ENCODE results near the gene HAUS8.

The HAUS8 gene

GRCh38 chr19:17075035-17075863 is at the start of gene HAUS8, which contains the start of gene MYO9B:
Gene HAUS8, minus strand, starts transcription at chr19:17075452. Its CDS starts 30 bp downstream, at chr19:17075422.
Gene MYO9B, plus strand, starts transcription at chr19:17075777. Its CDS starts 25,941 bp downstream, at chr19:17101718.
- intact Hi-C loops (cut with DNase I; ENCODE audit: low total_unique reads) = loop anchor here (10.0 kb wide), 1 partner anchor 160 kb away; no protein-coding TSS in a partner anchor
- Histone ChIP-seq H3K4me3 (peak within 1 kb of the TSS; percentile 96 to 99), H3K9me3 (no peaks in the 10 kb centered on the region), H3K36me3 (peaks cover 0 to 18% (median 0%) of the 10 kb centered on the region in 3 donors), H3K27me3 (no peaks in the 10 kb centered on the region), H3K27ac (peak within 1 kb of the TSS; percentile 92 to 98), H3K4me1 (peaks cover 0 to 55% (median 43%) of the 10 kb centered on the region in 4 donors)
- TF ChIP-seq CTCF (IDR thresholded peaks at IDR 0.05) = no peak
- DNase-seq = peak; percentile 99 to 100

GRCh38 chr19:17124025-17124424 is 48.8 kb upstream of the HAUS8 start:
- H3K36me3 ChIP-seq = peaks cover 0 to 4% (median 2%) of the 10 kb centered on the region in 3 donors
- no peak for TF ChIP-seq CTCF (IDR thresholded peaks at IDR 0.05)
- no peaks in the 10 kb centered on the region for H3K9me3 ChIP-seq
- H3K27me3 ChIP-seq = no peaks in the 10 kb centered on the region
- DNase-seq = no peak
- H3K4me3 ChIP-seq = no peak overlapping the region
- H3K4me1 ChIP-seq = peaks cover 0 to 57% (median 32%) of the 10 kb centered on the region in 4 donors
- peak overlapping the region; percentile 84 to 89 for H3K27ac ChIP-seq
- intact Hi-C loops (cut with DNase I; ENCODE audit: low total_unique reads) = no loop called here

DNA sequence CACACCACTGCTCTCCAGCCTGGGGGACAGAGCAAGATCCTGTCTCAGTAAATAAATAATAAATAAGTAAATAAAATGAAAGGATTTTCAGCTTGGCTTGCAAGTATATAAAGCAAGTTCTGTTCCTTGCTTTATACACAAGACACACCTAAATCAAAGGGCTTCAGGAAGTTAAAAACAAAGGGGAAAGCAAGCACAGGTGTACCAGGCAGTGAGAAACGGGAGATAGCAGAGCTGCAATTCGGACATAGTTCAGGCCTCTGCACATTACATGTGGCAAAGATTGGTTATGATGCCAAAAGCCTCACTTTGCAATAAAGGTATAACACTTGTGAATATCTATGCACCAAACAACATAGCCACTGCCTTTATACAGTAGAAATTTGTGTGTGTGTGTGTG is 47.8 kb upstream of the HAUS8 start:
- H3K4me1 ChIP-seq = peaks cover 0 to 59% (median 32%) of the 10 kb centered on the region in 4 donors
- intact Hi-C loops (cut with DNase I; ENCODE audit: low total_unique reads) = no loop called here
- TF ChIP-seq CTCF (IDR thresholded peaks at IDR 0.05) = no peak

DNA sequence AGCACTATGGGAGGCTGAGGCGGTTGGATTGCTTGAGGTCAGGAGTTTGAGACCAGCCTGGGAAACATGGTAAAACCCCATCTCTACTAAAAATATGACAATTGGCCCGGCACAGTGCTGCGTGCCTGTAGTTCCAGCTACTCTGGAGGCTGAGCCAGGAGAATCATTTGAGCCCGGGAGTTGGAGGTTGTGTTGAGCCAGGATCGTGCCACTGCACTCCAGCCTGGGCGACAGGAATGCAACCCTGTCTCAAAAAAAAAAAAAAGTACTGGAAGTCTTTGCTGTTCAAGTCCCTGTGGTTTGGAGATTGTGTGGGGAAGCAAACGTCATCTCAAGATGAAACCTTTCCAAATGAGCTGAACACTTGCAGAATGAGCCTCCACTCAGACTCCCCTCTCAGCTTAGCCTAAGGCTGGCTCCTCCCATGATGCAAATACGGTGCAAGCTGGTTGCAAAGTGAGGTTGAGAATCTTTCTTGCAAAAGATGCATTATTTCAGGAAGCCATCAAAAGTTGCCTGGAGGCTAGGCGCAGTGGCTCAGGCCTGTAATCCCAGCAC is 46.6 kb upstream of the HAUS8 start:
- peaks cover 0 to 5% (median 0%) of the 10 kb centered on the region in 3 donors for H3K36me3 ChIP-seq
- H3K9me3 ChIP-seq = no peaks in the 10 kb centered on the region
- intact Hi-C loops (cut with DNase I; ENCODE audit: low total_unique reads) = no loop called here
- H3K27ac ChIP-seq = peak overlapping the region; percentile 66 to 84
- no peak for TF ChIP-seq CTCF (IDR thresholded peaks at IDR 0.05)
- DNase-seq = peak in 1 of 2 donors; percentile 85
- H3K4me3 ChIP-seq = no peak overlapping the region
- H3K4me1 ChIP-seq = peaks cover 0 to 62% (median 35%) of the 10 kb centered on the region in 4 donors
- no peaks in the 10 kb centered on the region for H3K27me3 ChIP-seq

More for the DNA sequence above, 47.8 kb upstream of the HAUS8 start:
- Histone ChIP-seq H3K9me3 (no peaks in the 10 kb centered on the region), H3K27me3 (no peaks in the 10 kb centered on the region), H3K4me3 (no peak overlapping the region), H3K36me3 (peaks cover 0 to 5% (median 0%) of the 10 kb centered on the region in 3 donors), H3K27ac (peak overlapping the region; percentile 66 to 84)
- DNase-seq = no peak

DNA sequence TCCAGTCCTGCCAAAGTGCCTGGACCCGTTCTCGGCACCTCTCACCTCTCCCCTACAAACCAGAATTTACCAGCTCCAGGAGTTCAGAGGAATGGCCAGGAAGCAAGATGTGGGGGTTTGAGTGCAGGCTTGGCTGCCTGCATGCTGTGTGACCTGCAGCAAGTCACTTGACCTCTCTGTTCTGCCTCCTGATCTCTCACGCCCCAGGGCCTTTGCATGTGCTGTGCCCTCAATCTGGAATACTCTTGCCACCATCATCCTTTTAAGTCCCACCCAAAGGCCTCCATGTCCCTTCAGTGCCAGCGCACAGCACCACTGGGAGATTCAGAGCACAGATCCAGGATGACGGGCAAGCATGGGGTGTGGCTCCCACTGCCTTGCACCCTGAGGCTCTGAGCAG is 43.7 kb upstream of the HAUS8 start:
- no peak overlapping the region for H3K4me3 ChIP-seq
- no peak for TF ChIP-seq CTCF (IDR thresholded peaks at IDR 0.05)
- no peaks in the 10 kb centered on the region for H3K9me3 ChIP-seq
- no peak for DNase-seq
- intact Hi-C loops (cut with DNase I; ENCODE audit: low total_unique reads) = no loop called here
- H3K27me3 ChIP-seq = no peaks in the 10 kb centered on the region
- H3K4me1 ChIP-seq = peaks cover 0 to 61% (median 32%) of the 10 kb centered on the region in 4 donors
- peaks cover 0 to 5% (median 0%) of the 10 kb centered on the region in 3 donors for H3K36me3 ChIP-seq
- H3K27ac ChIP-seq = peak overlapping the region; percentile 29 to 84
